HL-60 (cell line): Measurements from ENCODE around the gene DPH3.

Source experiments
- DNase-seq, 2 experiments: peaks; one replicate each; pipeline ENCODE4 v3.0.0-alpha.2; 2010 to 2020; ENCODE audit warnings: low read depth in 1 of 2, low spot score in 1 of 2
- H3K27ac ChIP-seq: fragments of 250-450 bp; sonication (Bioruptor Pico); replicated peaks from 2 replicates; pipeline ENCODE4 v1.5.1; 2020; ENCODE audit warnings: mild to moderate bottlenecking, moderate library complexity
- H3K27me3 ChIP-seq: fragments of 250-450 bp; sonication (Bioruptor Pico); 2 replicates; pipeline ENCODE4 v1.5.1; 2021; ENCODE audit warnings: mild to moderate bottlenecking, moderate library complexity; ENCODE audit not compliant: insufficient read depth, poor library complexity, severe bottlenecking
- H3K4me3 ChIP-seq: replicated peaks from 2 replicates; pipeline ENCODE4 v1.5.1; 2011; ENCODE audit warnings: mild to moderate bottlenecking, control low read depth, low read length; ENCODE audit not compliant: insufficient read depth
- CTCF ChIP-seq: IDR thresholded peaks from one replicate; pipeline ENCODE4 v1.5.1; 2011; ENCODE audit warnings: low read length, control low read depth, inconsistent platforms; ENCODE audit not compliant: insufficient read depth
- GABPA ChIP-seq: IDR thresholded peaks from 2 replicates; pipeline ENCODE4 v1.6.1; 2012; ENCODE audit warnings: low read depth
- POLR2AphosphoS5 ChIP-seq: IDR thresholded peaks from 2 replicates; pipeline ENCODE4 v1.6.1; 2012; ENCODE audit warnings: low read depth
- REST ChIP-seq: IDR thresholded peaks from 2 replicates; pipeline ENCODE4 v1.6.1; 2012; ENCODE audit warnings: low read depth; ENCODE audit not compliant: insufficient replicate concordance
- SPI1 ChIP-seq: IDR thresholded peaks from 2 replicates; pipeline ENCODE4 v1.6.1; 2012; ENCODE audit warnings: low read depth, mild to moderate bottlenecking, borderline replicate concordance

DPH3 gene

GRCh38 chr3:16297997-16298885, 33.5 kb upstream of the DPH3 start:
- Histone ChIP-seq H3K4me3 (no peak overlapping the region), H3K27ac (no peak overlapping the region), H3K27me3 (no peaks in the 10 kb centered on the region)
- no peak for DNase-seq
- TF ChIP-seq CTCF (no peak), POLR2AphosphoS5 (no peak), SPI1 (no peak), GABPA (no peak), REST (no peak)

GRCh38 chr3:16295298-16295890, 30.7 kb upstream of the DPH3 start:
- TF ChIP-seq REST (no peak), POLR2AphosphoS5 (no peak), SPI1 (no peak), GABPA (no peak), CTCF (no peak)
- H3K4me3 ChIP-seq, result no peak overlapping the region
- no peaks in the 10 kb centered on the region for H3K27me3 ChIP-seq
- H3K27ac ChIP-seq, result no peak overlapping the region
- DNase-seq, result no peak

GRCh38 chr3:16294844-16295243, 30.1 kb upstream of the DPH3 start:
- TF ChIP-seq CTCF, result no peak
- no peak for TF ChIP-seq SPI1
- no peak for TF ChIP-seq GABPA
- no peak for TF ChIP-seq POLR2AphosphoS5
- TF ChIP-seq REST, result no peak
- DNase-seq, result no peak
- Histone ChIP-seq H3K27ac (no peak overlapping the region), H3K4me3 (no peak overlapping the region), H3K27me3 (no peaks in the 10 kb centered on the region)
